HCT116 (cell line): ENCODE measurements around the gene MARK1. TPM values are rescaled to one million over a fixed set of nuclear protein-coding genes. Genes with fewer than 3 reads are reported as not detected.

ENCODE experiments used
- ATAC-seq: fragments of 200-7000 bp; cut with Tn5 transposase; 2 replicates; pipeline ENCODE4 v1.9.1; 2020; ENCODE audit warnings: mild to moderate bottlenecking, moderate library complexity
- BruUV-seq: library from RNA; stranded (reverse); fragments of 400-500 nt; replicated peaks from 2 replicates; lab custom pipeline; 2021; lab: Mats Ljungman, UMichigan
- CTCF ChIA-PET: fragments of 300-600 bp; sonication (Branson Sonifier 250); formaldehyde crosslinking; loops from one replicate; lab custom pipeline; 2021; ENCODE audit warnings: antibody characterized with exemption; lab: Charles Lee
- POLR2A ChIA-PET: fragments of 300-600, 350-600 bp; sonication (Branson Sonifier 250); formaldehyde crosslinking; loops from one replicate; lab custom pipeline; 2021; ENCODE audit warnings: antibody characterized with exemption; lab: Charles Lee
- RAD21 ChIA-PET, 2 experiments: fragments of 300-600 bp; sonication (Branson Sonifier 250); formaldehyde crosslinking; loops; one replicate each; lab custom pipeline; 2023; ENCODE audit warnings: low total read pairs in 2 of 2; ENCODE audit not compliant: uncharacterized antibody in 2 of 2, unreplicated experiment in 2 of 2, low non-redundant PET in 1 of 2; lab: Charles Lee
- DNase-seq: peaks from one replicate; pipeline ENCODE4 v3.0.0-alpha.2; 2010; ENCODE audit warnings: low read depth, low spot score
- H2AFZ ChIP-seq: fragments of 200-600 bp; shearing (Covaris generic), sonication (generic); 2 replicates; pipeline ENCODE4 v1.6.1; 2017; ENCODE audit warnings: low read depth, mixed run types, mixed read lengths, antibody characterized with exemption, low read length; ENCODE audit not compliant: poor library complexity, severe bottlenecking
- H3K27ac ChIP-seq: 2 replicates; pipeline ENCODE4 v1.5.1; 2012; ENCODE audit warnings: low read depth, low read length
- H3K27me3 ChIP-seq: fragments of 200-600 bp; sonication (generic); 2 replicates; pipeline ENCODE4 v1.6.1; 2016; ENCODE audit warnings: mixed run types, low read length, mixed read lengths; ENCODE audit not compliant: insufficient read depth
- H3K36me3 ChIP-seq, 2 experiments: fragments of 200-500 bp in 1 of 2; fragments of 200-600 bp in 1 of 2; sonication (Bioruptor generic) in 1 of 2; sonication (generic) in 1 of 2; 2 replicates each; pipeline versions ENCODE4 v1.5.1 to v1.6.1; 2014 to 2016; ENCODE audit warnings: low read length in 2 of 2, inconsistent platforms in 1 of 2, mixed read lengths in 1 of 2, mixed run types in 1 of 2; ENCODE audit not compliant: insufficient read depth in 2 of 2, control insufficient read depth in 1 of 2
- H3K4me1 ChIP-seq, 2 experiments: fragments of 200-600 bp in 1 of 2; sonication (generic) in 1 of 2; 2 replicates each; pipeline versions ENCODE4 v1.5.1 to v1.6.1; 2012 to 2017; ENCODE audit warnings: low read length in 2 of 2, inconsistent platforms in 1 of 2, mild to moderate bottlenecking in 1 of 2, mixed read lengths in 1 of 2, mixed run types in 1 of 2, moderate library complexity in 1 of 2; ENCODE audit not compliant: insufficient read depth in 2 of 2, control insufficient read depth in 1 of 2
- H3K4me2 ChIP-seq: fragments of 200-600 bp; sonication (generic); 2 replicates; pipeline ENCODE4 v1.6.1; 2017; ENCODE audit warnings: mixed run types, low read length, mixed read lengths
- H3K4me3 ChIP-seq, 2 experiments: fragments of 200-600 bp in 1 of 2; sonication (generic) in 1 of 2; replicated peaks in 1 of 2; 2 replicates each; pipeline ENCODE4 v1.5.1; 2011 to 2016; ENCODE audit warnings: low read length in 2 of 2, control low read depth in 1 of 2, low read depth in 1 of 2, mild to moderate bottlenecking in 1 of 2, mixed read lengths in 1 of 2, mixed run types in 1 of 2
- H3K79me2 ChIP-seq: fragments of 200-600 bp; sonication (generic); 2 replicates; pipeline ENCODE4 v1.6.1; 2017; ENCODE audit warnings: mild to moderate bottlenecking, mixed run types, low read length, moderate library complexity, mixed read lengths; ENCODE audit not compliant: insufficient read depth
- H3K9ac ChIP-seq: fragments of 200-600 bp; sonication (generic); 2 replicates; pipeline ENCODE4 v1.6.1; 2016; ENCODE audit warnings: low read length, mixed read lengths
- H3K9me2 ChIP-seq: fragments of 200-600 bp; sonication (generic), shearing (Covaris generic); 2 replicates; pipeline ENCODE4 v1.6.1; 2017; ENCODE audit warnings: mixed run types, mild to moderate bottlenecking, moderate library complexity; ENCODE audit not compliant: insufficient read depth
- H3K9me3 ChIP-seq, 2 experiments: fragments of 200-500 bp in 1 of 2; fragments of 200-600 bp in 1 of 2; sonication (Bioruptor generic) in 1 of 2; sonication (generic) in 1 of 2; 2 replicates each; pipeline ENCODE4 v1.6.1; 2014 to 2017; ENCODE audit warnings: low read length in 2 of 2, mixed read lengths in 2 of 2, inconsistent platforms in 1 of 2, low read depth in 1 of 2, mild to moderate bottlenecking in 1 of 2, mixed run types in 1 of 2, moderate library complexity in 1 of 2; ENCODE audit not compliant: control insufficient read depth in 1 of 2, insufficient read depth in 1 of 2
- H4K20me1 ChIP-seq: fragments of 200-600 bp; sonication (generic), shearing (Covaris generic); 2 replicates; pipeline ENCODE4 v1.6.1; 2017; ENCODE audit warnings: mixed run types, mild to moderate bottlenecking, moderate library complexity; ENCODE audit not compliant: insufficient read depth
- EGR1 ChIP-seq: IDR thresholded peaks from 2 replicates; pipeline ENCODE4 v1.6.1; 2012; ENCODE audit warnings: low read depth
- ELF1 ChIP-seq: IDR thresholded peaks from 2 replicates; pipeline ENCODE4 v1.6.1; 2012; ENCODE audit warnings: low read depth, borderline replicate concordance
- EZH2phosphoT487 ChIP-seq: fragments of 200-600 bp; IDR thresholded peaks from 2 replicates; pipeline ENCODE4 v1.6.1; 2018; ENCODE audit warnings: antibody characterized with exemption, borderline replicate concordance
- FOSL1 ChIP-seq: IDR thresholded peaks from 2 replicates; pipeline ENCODE4 v1.6.1; 2012; ENCODE audit warnings: low read depth
- JUND ChIP-seq: IDR thresholded peaks from 2 replicates; pipeline ENCODE4 v1.6.1; 2012
- POLR2A ChIP-seq: IDR thresholded peaks from 2 replicates; pipeline ENCODE4 v1.7.0; 2011; ENCODE audit warnings: borderline replicate concordance; ENCODE audit not compliant: insufficient read depth, insufficient read length; ENCODE audit errors: extremely low read depth
- SIN3A ChIP-seq: IDR thresholded peaks from 2 replicates; pipeline ENCODE4 v1.6.1; 2012; ENCODE audit warnings: low read depth
- SP1 ChIP-seq: IDR thresholded peaks from 2 replicates; pipeline ENCODE4 v1.6.1; 2012; ENCODE audit warnings: low read depth
- SRF ChIP-seq: IDR thresholded peaks from 2 replicates; pipeline ENCODE4 v1.6.1; 2012; ENCODE audit warnings: low read depth
- TCF7L2 ChIP-seq: IDR thresholded peaks from 2 replicates; pipeline ENCODE4 v1.7.0; 2011; ENCODE audit warnings: borderline replicate concordance, inconsistent platforms; ENCODE audit not compliant: insufficient read depth, insufficient read length; ENCODE audit errors: extremely low read depth
- ZNF274 ChIP-seq: fragments of 200-500 bp; sonication (Bioruptor generic); IDR thresholded peaks from 2 replicates; pipeline ENCODE4 v1.6.1; 2014; ENCODE audit warnings: mild to moderate bottlenecking, low read depth, low read length, inconsistent platforms
- intact Hi-C: fragments of 100-400 bp; cut with micrococcal nuclease; formaldehyde crosslinking; loops from 2 replicates; pipeline ENCODE4 v1.10.0; 2022
- total RNA-seq: library from RNA; stranded (reverse); gene quantifications from one replicate; pipeline ENCODE4 v1.2.1, GENCODE V29; 2021; ENCODE audit not compliant: unreplicated experiment
- TF ChIP-seq, protein P1 (sequence below): IDR thresholded peaks from 2 replicates; pipeline ENCODE4 v1.6.1; 2012

MARK1 gene
- total RNA-seq, 1 experiment from 2014 or later = 3.6 TPM

DNA sequence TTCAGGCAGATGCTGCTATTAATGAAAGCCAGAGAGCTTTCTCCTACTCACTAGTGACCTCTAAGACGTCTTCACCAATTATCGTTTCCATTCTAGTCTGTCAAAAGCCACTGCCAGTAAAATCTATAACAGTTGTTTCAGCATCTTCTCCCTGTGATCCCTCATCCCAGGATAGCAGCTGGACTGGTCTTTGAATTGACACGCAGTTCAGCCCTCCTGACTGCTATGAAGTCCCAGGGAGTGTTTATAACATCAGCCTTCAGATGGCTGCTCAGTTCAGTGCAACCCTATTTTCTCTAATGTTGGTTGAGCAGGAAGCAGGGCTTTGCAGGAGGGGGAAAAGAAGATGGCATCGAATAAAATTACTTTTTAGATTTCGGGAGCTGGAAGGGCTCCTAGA is 23.6 kb upstream of the MARK1 start:
- Histone ChIP-seq H3K4me1 (no peaks in the 10 kb centered on the region), H3K36me3 (no peaks in the 10 kb centered on the region), H3K9me3 (no peaks in the 10 kb centered on the region), H3K4me3 (no peak overlapping the region), H3K4me2 (no peak overlapping the region), H3K27me3 (no peaks in the 10 kb centered on the region), H2AFZ (no peak overlapping the region), H3K9ac (no peak overlapping the region), H3K27ac (no peak overlapping the region), H3K9me2 (no peaks in the 10 kb centered on the region), H4K20me1 (no peaks in the 10 kb centered on the region), H3K79me2 (no peaks in the 10 kb centered on the region)
- DNase-seq (no peak), ATAC-seq (no peak)
- TF ChIP-seq EZH2phosphoT487 (no peak), JUND (no peak), FOSL1 (no peak), POLR2A (no peak), EGR1 (no peak), ELF1 (no peak), SIN3A (no peak), ZNF274 (no peak)
- TF ChIP-seq, protein P1, sequence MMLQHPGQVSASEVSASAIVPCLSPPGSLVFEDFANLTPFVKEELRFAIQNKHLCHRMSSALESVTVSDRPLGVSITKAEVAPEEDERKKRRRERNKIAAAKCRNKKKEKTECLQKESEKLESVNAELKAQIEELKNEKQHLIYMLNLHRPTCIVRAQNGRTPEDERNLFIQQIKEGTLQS = no peak
- ChIA-PET RAD21 (no interaction called here), CTCF (no interaction called here), POLR2A (no interaction called here)
- no TSS peak for BruUV-seq
- intact Hi-C loops = no loop called here

DNA sequence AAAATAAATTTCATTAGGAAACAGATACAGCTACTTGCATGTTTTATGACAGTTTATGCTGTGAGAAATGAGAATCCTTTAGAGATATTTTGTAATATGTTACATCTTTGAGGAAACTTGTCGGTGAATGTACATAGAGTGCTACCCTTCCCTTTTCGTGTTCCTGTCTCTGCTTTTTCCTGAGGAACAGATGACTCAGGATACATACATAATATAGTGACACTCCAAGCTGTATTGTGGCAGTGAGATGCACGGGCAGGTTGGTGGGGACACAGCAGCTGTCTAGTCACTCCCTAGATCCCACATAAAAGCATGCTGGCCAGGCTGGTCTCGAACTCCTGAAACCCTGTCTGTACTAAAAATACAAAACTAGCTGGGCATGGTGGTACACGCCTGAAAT is 20.9 kb upstream of the MARK1 start:
- ChIA-PET RAD21 (no interaction called here), CTCF (no interaction called here), POLR2A (interaction anchor here (0.6 kb wide), 1 partner anchor 462 kb away, joined by 3 read pairs; no protein-coding TSS in a partner anchor)
- intact Hi-C loops = no loop called here
- H3K4me1 ChIP-seq = no peaks in the 10 kb centered on the region
- H3K36me3 ChIP-seq = no peaks in the 10 kb centered on the region
- no peak overlapping the region for H3K4me3 ChIP-seq
- no peaks in the 10 kb centered on the region for H3K27me3 ChIP-seq
- DNase-seq = no peak
- H3K9me3 ChIP-seq = no peaks in the 10 kb centered on the region
- H3K79me2 ChIP-seq = no peaks in the 10 kb centered on the region
- H4K20me1 ChIP-seq = no peaks in the 10 kb centered on the region
- no peak overlapping the region for H3K27ac ChIP-seq
- no peak overlapping the region for H3K9ac ChIP-seq
- no TSS peak for BruUV-seq
- TF ChIP-seq SRF (no peak), TCF7L2 (no peak), FOSL1 (no peak), SP1 (no peak), POLR2A (no peak), ELF1 (no peak), SIN3A (no peak)
- no peak for ATAC-seq
- H3K4me2 ChIP-seq = no peak overlapping the region
- H3K9me2 ChIP-seq = no peaks in the 10 kb centered on the region
- no peak overlapping the region for H2AFZ ChIP-seq
